GM18526 (cell line): ENCODE measurements around the gene BCL7A.

Experiments used
- POLR2A ChIP-seq: IDR thresholded peaks from 3 replicates; pipeline ENCODE4 v1.6.1; 2011; ENCODE audit not compliant: insufficient read length; ENCODE audit errors: extremely low read depth

Gene BCL7A

DNA sequence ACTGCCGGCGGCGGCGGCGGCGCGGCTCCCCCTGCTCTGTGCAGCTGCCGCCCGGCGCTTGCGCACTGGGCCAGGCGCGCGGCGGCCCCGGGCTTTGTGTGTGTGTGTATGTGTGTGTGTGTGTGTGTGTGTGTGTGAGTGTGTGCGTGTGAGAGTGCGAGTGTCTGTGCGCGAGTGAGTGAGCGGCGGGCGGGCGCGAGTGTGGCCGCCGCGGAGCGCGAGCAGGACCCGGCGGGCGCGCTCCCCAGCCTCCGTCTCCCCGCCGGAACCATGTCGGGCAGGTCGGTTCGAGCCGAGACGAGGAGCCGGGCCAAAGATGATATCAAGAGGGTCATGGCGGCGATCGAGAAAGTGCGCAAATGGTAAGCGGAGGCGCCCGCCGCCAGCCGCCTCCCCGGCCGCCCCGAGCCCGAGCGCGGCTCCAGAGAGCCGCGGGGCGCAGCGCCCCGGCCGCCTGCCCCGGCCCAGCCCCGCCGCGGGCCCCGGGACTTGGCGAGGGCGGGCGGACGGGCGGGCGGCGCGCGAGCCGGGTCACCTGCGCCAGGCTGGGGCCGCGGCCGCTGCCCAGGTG is at the start of gene BCL7A:
BCL7A (plus strand) TSS at position 63 of the 571 bp plus-strand sequence; CDS start at position 271, 208 bp downstream.
- TF ChIP-seq POLR2A, result peak; percentile 17

DNA sequence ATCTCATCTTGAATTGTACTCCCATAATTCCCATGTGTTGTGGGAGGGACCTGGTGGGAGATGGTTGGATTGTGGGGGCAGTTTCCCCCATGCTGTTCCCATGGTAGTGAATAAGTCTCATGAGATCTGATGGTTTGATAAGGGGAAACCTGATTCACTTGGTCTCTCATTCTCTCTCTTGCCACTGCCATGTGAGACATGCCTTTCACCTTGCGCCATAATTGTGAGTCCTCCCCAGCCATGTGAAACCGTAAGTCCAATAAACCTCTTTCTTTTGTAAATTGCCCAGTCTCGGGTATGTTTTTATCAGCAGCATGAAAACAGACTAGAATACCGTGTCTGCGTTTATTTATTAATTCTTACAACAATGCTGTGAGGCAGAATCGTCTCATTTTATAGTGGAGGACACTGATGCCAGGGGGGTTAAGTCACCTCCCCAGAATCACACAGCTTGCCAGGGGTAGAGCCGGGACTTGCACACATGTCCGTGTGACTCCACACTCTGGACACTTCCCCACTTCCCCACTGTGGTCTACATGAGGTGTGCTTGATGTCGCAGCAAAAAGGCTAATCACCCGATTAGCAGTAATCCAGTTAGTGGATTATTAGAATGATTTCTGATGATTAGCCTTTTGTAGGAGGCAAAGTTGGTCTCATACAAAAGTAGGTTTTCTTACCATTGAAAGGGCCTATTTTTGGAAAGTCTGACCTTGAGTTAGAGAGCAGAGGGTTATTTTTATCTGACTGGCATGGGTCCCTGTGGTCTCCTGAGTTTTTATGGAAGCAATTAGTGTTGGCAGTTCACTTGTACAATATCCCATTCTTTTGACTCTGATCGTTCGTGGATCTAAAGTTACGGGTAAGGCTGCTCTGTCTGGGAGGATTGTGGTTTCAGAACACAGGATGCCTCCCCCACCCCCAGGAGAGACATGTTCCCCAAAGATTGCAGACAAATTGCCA is 47.4 kb upstream of the BCL7A start:
- no peak for TF ChIP-seq POLR2A

DNA sequence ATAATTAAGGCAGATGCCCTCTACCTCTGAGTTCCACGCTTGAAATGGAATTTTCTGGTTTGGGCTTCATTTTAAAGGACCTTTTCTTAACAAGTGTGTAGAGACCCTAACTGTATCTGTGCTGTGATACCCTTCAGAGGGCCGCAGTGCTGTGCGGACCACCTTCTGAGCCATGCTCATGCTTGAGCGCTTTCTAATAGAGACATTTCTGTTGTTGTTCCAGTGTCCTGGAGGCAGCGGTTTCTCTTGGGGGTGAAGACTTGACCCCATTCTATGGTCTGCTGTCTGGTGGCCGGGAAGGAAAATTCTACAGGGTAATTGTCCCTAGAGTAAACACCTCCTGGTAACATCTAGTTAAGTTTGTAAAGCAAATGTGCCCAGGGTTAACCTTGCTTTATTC is 46.7 kb upstream of the BCL7A start:
- TF ChIP-seq POLR2A, result no peak

DNA sequence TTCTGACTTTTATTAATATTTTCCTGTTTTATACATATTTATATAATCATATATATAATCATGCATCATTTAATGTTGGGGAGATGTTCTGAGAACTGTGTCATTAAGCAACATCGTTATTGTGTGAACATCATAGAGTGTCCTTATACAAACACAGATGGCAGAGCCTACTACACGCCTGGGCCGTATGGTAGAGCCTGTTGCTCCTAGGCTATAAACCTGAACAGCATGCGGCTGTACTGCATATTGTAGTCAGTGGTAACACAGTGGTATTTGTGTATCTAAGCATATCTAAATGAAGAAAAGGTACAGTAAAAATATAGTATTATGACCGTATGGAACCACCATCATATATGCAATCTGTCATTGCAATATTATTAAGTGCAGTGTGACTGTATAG is 44.7 kb upstream of the BCL7A start:
- no peak for TF ChIP-seq POLR2A

DNA sequence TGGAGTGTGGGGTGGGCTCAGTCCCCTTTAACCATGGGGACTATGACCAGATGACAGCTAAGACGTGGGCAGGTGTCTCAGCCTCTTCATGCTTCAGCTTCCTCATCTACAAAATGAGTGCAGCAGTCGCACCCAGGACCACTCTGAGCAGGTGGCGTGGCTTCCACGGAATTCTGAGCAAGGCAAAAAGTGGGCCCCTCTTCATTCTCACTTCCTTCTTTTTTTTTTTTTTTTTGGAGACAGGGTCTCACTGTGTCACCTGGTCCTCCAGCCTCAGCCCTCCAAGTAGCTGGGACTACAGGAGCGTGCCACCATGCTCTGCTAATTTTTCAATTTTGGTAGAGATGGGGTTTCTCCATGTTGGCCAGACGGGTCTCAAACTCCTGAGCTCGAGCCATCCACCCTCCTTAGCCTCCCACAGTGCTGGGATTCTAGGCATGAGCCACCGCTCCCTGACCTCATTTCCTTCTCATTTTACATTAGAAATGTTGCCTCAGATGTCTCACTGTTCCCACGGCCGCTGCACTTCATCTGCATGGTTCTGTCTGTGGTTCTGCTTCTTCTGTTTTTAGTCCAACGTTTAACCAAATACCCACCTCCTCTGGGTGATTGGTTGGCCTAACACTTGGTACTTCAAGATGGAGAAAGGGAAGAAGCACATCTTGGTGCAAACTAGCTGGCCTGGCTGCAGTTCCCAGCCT is 41.3 kb upstream of the BCL7A start:
- no peak for TF ChIP-seq POLR2A

DNA sequence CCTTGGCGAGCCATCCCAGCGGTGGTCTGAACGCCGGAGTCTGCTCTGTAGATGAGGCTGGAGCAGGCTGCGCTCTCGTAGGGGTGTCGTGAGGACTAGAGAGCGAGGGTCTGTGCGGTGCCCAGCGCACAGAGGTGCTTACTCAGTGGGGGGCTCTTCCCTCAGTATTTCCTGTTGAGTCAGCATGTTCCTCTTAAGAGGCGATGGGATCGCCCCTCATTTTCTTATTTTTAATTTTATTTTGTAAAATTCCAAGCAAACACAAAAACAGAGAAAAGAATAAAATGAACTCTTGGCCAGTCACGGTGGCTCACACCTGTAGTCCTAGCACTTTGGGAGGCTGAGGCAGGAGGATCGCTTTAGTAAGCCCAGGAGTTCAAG is 40.8 kb upstream of the BCL7A start:
- no peak for TF ChIP-seq POLR2A

DNA sequence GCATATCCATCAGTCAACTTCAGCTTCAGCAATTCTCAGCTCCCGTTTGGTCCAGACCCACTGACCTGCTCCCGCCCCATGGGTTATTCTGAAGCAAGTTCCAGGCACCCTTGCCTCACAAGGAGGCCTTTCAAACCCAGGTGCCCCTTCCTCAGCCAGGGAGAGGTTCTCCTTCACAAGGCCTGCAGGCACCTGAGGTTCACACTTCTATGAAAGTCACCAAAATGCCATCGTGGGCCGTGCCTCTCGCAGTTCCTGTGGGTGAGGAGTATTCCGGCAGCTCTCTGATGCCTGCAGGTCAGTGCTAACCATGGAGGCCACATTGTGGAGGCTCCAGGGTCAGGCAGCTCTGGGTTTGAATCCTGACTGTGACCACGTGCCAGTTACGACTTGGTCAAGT is 40.2 kb upstream of the BCL7A start:
- no peak for TF ChIP-seq POLR2A

DNA sequence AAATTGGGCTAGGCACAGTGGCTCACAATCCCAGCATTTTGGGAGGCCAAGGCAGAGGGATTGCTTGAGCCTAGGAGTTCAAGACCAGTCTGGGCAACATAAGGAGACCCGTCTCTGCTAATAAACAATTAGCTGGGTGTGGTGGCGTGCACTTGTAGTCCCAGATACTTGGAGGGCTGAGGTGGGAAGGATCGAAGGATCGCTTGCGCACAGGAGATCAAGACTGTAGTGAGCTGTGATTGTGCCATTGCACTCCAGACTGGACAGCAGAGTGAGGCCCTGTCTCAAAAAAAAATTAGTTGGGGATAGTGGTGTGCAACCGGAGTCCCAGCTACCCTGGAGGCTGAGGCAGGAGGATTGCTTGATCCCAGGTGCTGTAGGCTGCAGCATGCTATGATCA is 38.7 kb upstream of the BCL7A start:
- TF ChIP-seq POLR2A, result no peak

DNA sequence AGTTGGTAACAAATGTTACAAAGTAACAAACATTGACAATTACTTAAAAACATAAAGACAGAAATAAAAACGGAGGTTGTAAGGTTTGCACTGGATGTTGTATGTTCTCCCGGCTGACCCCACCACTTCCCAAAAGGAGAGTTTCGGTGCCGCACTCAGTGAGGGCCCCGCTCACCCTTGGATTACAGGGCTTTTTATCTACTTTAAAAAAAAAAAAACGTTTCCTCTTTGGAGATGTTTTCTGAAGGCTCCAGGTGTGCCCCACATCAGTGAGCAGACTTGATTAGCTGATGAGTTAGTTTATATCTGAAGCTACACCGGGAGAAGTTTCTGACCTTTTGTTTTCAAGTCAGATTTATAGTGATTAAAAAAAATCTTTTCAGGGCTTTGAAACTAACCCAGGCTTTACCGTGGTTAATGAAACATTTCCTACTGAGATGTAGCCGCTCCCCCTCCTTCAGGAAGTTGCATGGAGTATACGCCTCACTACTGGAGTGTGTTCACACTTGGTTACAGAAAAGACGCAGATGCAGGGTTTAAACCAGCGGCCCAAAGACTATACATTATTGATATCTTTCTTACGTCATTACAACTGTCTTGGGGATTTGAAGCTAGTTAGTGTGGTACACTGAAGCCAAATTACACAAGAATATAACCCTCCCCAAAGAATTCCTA is 38.0 kb upstream of the BCL7A start:
- no peak for TF ChIP-seq POLR2A

DNA sequence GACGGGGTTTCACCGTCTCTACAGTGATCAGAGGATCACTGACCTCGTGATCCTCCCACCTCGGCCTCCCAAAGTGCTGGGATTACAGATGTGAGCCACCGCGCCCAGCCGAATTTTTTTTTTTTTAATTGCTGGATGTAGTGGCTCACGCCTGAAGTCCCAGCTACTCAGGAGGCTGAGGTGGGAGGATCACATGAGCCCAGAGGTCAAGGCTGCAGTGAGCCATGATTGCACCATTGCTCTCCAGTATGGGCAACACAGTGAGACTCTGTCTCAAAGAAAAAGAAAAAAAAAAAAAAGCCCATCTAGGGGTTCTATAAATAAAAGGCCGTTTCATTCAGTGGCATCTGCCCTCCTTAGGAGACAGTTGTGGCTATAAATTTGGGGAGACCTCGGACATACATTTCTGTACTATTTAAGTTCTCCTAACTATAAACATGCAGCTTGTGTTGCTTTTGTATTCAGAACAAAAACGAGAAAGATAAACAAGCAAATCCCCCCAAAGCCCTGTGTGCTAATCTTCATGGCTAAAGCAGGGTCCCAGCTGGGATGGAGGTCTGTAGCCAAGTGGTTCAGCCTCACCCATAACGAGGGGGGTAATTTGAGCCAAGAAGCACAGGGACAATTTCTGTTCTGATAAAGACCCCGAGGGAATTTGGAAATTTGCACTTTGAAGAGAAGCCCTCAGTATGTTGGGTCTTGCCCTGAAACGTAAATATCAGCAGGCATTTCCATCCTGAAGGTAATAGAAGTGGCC is 35.0 kb upstream of the BCL7A start:
- no peak for TF ChIP-seq POLR2A

DNA sequence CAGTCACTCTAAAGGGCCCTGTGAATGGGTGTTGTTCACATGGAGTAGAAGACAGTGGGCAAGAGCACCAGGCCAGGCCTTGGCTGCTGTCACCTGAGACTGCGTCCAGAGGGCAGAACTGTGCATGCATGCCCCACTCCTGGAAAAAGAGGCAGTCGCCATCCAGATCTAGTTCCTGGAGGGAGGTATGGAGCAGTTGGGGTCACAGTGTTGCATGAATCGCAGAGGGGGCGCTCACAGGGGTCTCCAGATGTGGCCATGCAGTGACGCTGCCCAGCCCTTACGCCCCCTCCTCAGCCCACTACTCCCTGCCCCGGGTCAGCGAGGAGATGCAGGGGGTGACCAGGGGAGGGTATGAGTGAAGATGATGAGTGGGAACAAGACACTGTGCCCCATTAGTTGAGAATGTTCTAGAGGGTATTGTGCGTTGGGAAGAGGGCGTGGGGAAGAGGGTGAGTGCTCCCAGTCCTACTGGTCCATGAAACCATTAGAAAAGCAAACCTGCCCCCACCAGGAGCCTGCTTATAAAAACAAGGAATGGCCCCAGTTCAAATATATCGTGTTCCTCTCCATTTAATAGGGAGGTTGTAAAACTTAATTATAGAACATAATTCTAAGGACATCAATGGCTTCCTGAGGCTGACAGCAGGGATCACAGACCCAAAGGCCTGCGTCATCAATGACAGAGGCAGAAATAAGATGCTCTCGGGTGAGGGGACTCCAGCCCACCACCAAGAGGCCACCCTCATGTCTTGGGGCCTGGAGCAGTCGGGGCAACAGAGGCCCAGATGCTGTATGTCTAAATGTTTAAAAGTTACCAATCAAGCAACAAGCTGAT is 32.2 kb upstream of the BCL7A start:
- no peak for TF ChIP-seq POLR2A

DNA sequence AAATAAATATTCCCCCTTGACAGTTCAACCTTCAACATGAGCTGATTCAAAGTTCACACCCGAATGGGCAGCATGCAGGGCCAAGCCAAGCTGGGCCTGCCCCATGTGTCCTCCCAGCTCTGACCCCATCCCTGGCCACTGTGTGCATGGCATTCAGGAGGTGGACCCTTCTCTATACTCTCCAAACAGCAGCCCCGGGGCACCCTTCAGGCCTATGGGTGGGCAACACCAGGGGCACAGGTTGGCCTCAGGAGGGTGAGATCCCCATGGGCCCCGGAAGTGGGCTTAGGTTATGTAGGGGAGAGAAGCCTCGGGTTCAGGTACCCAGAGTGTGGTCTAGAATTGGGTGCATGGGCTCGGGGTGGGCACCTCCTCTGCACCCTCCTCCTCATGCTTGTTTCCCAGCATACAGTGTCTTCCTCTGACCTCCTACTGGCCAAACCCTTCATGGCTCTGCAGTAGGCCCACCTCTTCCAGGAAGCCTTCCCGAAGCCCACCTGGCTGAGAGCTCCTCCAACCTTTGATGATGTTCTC is 31.5 kb upstream of the BCL7A start:
- TF ChIP-seq POLR2A, result no peak

DNA sequence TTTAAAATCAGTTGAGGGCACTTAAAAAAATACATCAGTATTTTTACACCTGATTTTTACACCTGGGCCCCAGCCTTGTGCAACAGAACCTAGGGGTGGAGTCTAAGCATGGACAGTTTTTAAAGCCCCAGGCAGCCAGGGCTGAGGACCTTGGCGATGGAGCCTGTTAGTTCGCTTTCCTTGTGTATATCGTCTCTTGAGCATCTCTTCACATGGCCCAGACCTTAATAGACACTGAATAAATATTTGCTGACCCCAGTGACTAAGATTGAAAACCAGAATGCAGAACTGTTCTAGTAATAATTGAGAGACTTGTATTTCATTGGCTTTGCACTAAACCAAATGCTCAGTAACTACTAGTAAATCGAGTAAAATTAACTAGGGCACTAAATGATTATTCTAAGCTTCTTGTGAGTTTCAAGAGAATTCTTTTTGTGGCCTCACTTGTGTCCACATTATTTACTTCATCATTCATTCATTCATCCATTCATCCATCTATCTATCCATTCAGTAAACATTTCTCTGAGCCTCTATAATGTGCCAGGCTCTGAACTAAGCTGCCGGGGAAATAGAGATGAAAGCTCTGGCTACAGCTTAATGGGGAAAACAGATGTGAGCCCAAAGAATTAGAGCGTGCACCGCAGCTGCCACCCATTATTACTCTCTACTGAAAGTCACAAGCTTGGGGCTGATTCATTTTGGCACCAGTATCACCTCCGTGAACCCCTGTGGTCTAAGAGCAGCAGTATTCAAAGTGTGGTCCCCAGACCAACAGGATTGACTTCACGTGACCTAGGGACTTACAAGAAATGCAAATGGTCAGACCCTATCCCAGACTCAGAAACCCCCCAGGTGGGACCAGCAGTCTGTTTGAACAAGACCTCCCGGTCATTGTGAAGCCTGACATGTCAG is 30.7 kb upstream of the BCL7A start:
- no peak for TF ChIP-seq POLR2A
